SK-N-SH (cell line): ENCODE measurements around the gene BBS2. TPM values are rescaled to one million over a fixed set of nuclear protein-coding genes. Genes with fewer than 3 reads are reported as not detected.

ENCODE experiments used
- CTCF ChIA-PET: fragments of 300-600, 350-600 bp; formaldehyde crosslinking; extraction: SDS; loops from one replicate; lab custom pipeline; 2021; lab: Yijun Ruan, JAX
- POLR2A ChIA-PET: fragments of 350-600 bp; sonication (Branson Sonifier 250); formaldehyde crosslinking; extraction: SDS; loops from one replicate; lab custom pipeline; 2020; ENCODE audit warnings: antibody characterized with exemption, inconsistent platforms; lab: Yijun Ruan, JAX
- DNase-seq: peaks from one replicate; pipeline ENCODE4 v3.0.0; 2012
- H2AFZ ChIP-seq: fragments of 200-600 bp; sonication (generic); 2 replicates; pipeline ENCODE4 v1.8.1; 2016; ENCODE audit warnings: antibody characterized with exemption, mild to moderate bottlenecking, low read depth
- H3F3A ChIP-seq: fragments of 200-600 bp; sonication (generic); replicated peaks from 2 replicates; pipeline ENCODE3; 2016; ENCODE audit warnings: antibody characterized with exemption, mild to moderate bottlenecking; ENCODE audit not compliant: insufficient read depth
- H3K27ac ChIP-seq, 2 experiments: fragments of 200-500 bp in 1 of 2; fragments of 200-600 bp in 1 of 2; sonication (Bioruptor generic) in 1 of 2; sonication (generic), shearing (Covaris generic) in 1 of 2; 2 replicates each; pipeline versions ENCODE4 v1.5.1 to v1.6.1; 2014 to 2016; ENCODE audit warnings: low read depth in 2 of 2, inconsistent platforms in 1 of 2, low read length in 1 of 2, mild to moderate bottlenecking in 1 of 2, mixed read lengths in 1 of 2
- H3K27me3 ChIP-seq: fragments of 200-600 bp; sonication (generic), shearing (Covaris generic); 2 replicates; pipeline ENCODE4 v1.6.1; 2016; ENCODE audit warnings: mixed run types; ENCODE audit not compliant: insufficient read depth
- H3K36me3 ChIP-seq, 2 experiments: fragments of 200-500 bp in 1 of 2; fragments of 200-600 bp in 1 of 2; sonication (Bioruptor generic) in 1 of 2; sonication (generic) in 1 of 2; replicated peaks in 1 of 2; 2 replicates each; pipeline versions ENCODE3 to v1.5.1; 2014 to 2016; ENCODE audit warnings: low read length in 1 of 2, mild to moderate bottlenecking in 1 of 2; ENCODE audit not compliant: insufficient read depth in 2 of 2, control insufficient read depth in 1 of 2
- H3K4me1 ChIP-seq, 2 experiments: fragments of 200-500 bp in 1 of 2; fragments of 200-600 bp in 1 of 2; sonication (Bioruptor generic) in 1 of 2; sonication (generic), shearing (Covaris generic) in 1 of 2; 2 replicates each; pipeline versions ENCODE4 v1.5.1 to v1.6.1; 2014 to 2016; ENCODE audit warnings: low read depth in 1 of 2, low read length in 1 of 2, mixed run types in 1 of 2; ENCODE audit not compliant: insufficient read depth in 2 of 2, control insufficient read depth in 1 of 2
- H3K4me2 ChIP-seq: fragments of 200-600 bp; sonication (generic), shearing (Covaris generic); 2 replicates; pipeline ENCODE4 v1.6.1; 2017; ENCODE audit warnings: mixed run types
- H3K4me3 ChIP-seq, 2 experiments: fragments of 200-500 bp in 1 of 2; fragments of 200-600 bp in 1 of 2; sonication (Bioruptor generic) in 1 of 2; sonication (generic), shearing (Covaris generic) in 1 of 2; 2 replicates each; pipeline versions ENCODE4 v1.5.1 to v1.8.1; 2014 to 2016; ENCODE audit warnings: low read depth in 2 of 2, inconsistent platforms in 1 of 2, low read length in 1 of 2, mild to moderate bottlenecking in 1 of 2, mixed read lengths in 1 of 2, moderate library complexity in 1 of 2
- H3K79me2 ChIP-seq: fragments of 200-600 bp; sonication (generic); 2 replicates; pipeline ENCODE4 v1.8.1; 2017; ENCODE audit warnings: mild to moderate bottlenecking; ENCODE audit not compliant: insufficient read depth
- H3K9ac ChIP-seq: fragments of 200-600 bp; sonication (generic); 2 replicates; pipeline ENCODE4 v1.6.1; 2017; ENCODE audit warnings: mixed run types
- H3K9me2 ChIP-seq: fragments of 200-600 bp; sonication (generic); 2 replicates; pipeline ENCODE4 v1.6.1; 2017; ENCODE audit warnings: mixed run types
- H3K9me3 ChIP-seq: fragments of 200-600 bp; sonication (generic); 2 replicates; pipeline ENCODE4 v1.6.1; 2017; ENCODE audit warnings: mixed run types, mild to moderate bottlenecking, moderate library complexity
- H4K20me1 ChIP-seq: fragments of 200-600 bp; sonication (generic); 2 replicates; pipeline ENCODE4 v1.6.1; 2017; ENCODE audit warnings: mild to moderate bottlenecking, mixed run types; ENCODE audit not compliant: insufficient read depth
- CTCF ChIP-seq: fragments of 200-600 bp; sonication (generic); IDR thresholded peaks from 2 replicates; pipeline ENCODE4 v1.6.1; 2017; ENCODE audit warnings: antibody characterized with exemption, mild to moderate bottlenecking, moderate library complexity
- ELF1 ChIP-seq: IDR thresholded peaks from 2 replicates; pipeline ENCODE4 v1.4.0; 2012
- EP300 ChIP-seq, 2 experiments: IDR thresholded peaks; 2 replicates each; pipeline versions ENCODE4 v1.4.0 to v1.6.1; 2012; ENCODE audit warnings: borderline replicate concordance in 1 of 2, low read depth in 1 of 2, low read length in 1 of 2
- FOSL2 ChIP-seq: IDR thresholded peaks from 2 replicates; pipeline ENCODE4 v1.4.0; 2012; ENCODE audit warnings: low read depth, mild to moderate bottlenecking, moderate library complexity, borderline replicate concordance
- FOXM1 ChIP-seq: IDR thresholded peaks from 2 replicates; pipeline ENCODE4 v1.4.0; 2012; ENCODE audit warnings: low read depth, mild to moderate bottlenecking
- GATA2 ChIP-seq: sonication (generic); formaldehyde crosslinking; IDR thresholded peaks from 2 replicates; pipeline ENCODE4 v1.5.0; 2020; ENCODE audit warnings: mild to moderate bottlenecking, missing genetic modification reagents
- IRF3 ChIP-seq: fragments of 150-350 bp; IDR thresholded peaks from 2 replicates; pipeline ENCODE4 v1.6.1; 2016; ENCODE audit warnings: mild to moderate bottlenecking, low read depth, low read length
- MEF2A ChIP-seq: IDR thresholded peaks from 2 replicates; pipeline ENCODE4 v1.4.0; 2012; ENCODE audit warnings: low read depth, borderline replicate concordance
- NFIC ChIP-seq: IDR thresholded peaks from 2 replicates; pipeline ENCODE4 v1.4.0; 2012; ENCODE audit warnings: borderline replicate concordance
- POLR2AphosphoS5 ChIP-seq: IDR thresholded peaks from 2 replicates; pipeline ENCODE4 v1.6.1; 2012; ENCODE audit warnings: low read depth, low read length
- RAD21 ChIP-seq: IDR thresholded peaks from 2 replicates; pipeline ENCODE4 v1.6.1; 2012; ENCODE audit warnings: mild to moderate bottlenecking, low read length
- RCOR1 ChIP-seq: fragments of 150-350 bp; IDR thresholded peaks from 2 replicates; pipeline ENCODE4 v1.6.1; 2017; ENCODE audit warnings: antibody characterized with exemption, low read length
- RFX5 ChIP-seq: IDR thresholded peaks from 2 replicates; pipeline ENCODE4 v1.6.1; 2012; ENCODE audit warnings: mild to moderate bottlenecking, improper control_type of control experiment, low read length
- SIN3A ChIP-seq: IDR thresholded peaks from 2 replicates; pipeline ENCODE4 v1.6.1; 2012; ENCODE audit warnings: low read depth, mild to moderate bottlenecking, low read length, moderate library complexity, borderline replicate concordance
- TAF1 ChIP-seq: IDR thresholded peaks from 2 replicates; pipeline ENCODE4 v1.6.1; 2012; ENCODE audit warnings: low read depth, mild to moderate bottlenecking, low read length, moderate library complexity, borderline replicate concordance
- TCF12 ChIP-seq: IDR thresholded peaks from 2 replicates; pipeline ENCODE4 v1.4.0; 2012
- USF1 ChIP-seq: IDR thresholded peaks from 2 replicates; pipeline ENCODE4 v1.4.0; 2012; ENCODE audit warnings: low read depth, borderline replicate concordance
- WGBS: methylation state at CpG from one replicate; pipeline ENCODE4 v1.1.6; 2017; ENCODE audit warnings: low lambda C conversion rate; 5-methylcytosine and 5-hydroxymethylcytosine counted together
- polyA plus RNA-seq, 3 experiments: library from polyadenylated mRNA; depleted of rRNA; stranded (reverse); fragments of >200 nt; gene quantifications; 2 replicates each; pipeline ENCODE4 v1.2.3, GENCODE V29; 2012
- TF ChIP-seq, protein P1 (sequence below): IDR thresholded peaks from 2 replicates; pipeline ENCODE4 v1.6.1; 2012; ENCODE audit warnings: mild to moderate bottlenecking, low read depth, low read length, moderate library complexity
- TF ChIP-seq, protein P2 (sequence below): IDR thresholded peaks from 2 replicates; pipeline ENCODE4 v1.4.0; 2012; ENCODE audit warnings: low read depth, borderline replicate concordance

BBS2 gene
- polyA plus RNA-seq, 1 of the 3 experiments (the other 2 are of a cell fraction), result 74.3 TPM

GRCh38 chr16:56554441-56554840, 34.6 kb upstream of the BBS2 start:
- no peak overlapping the region for H3K9ac ChIP-seq
- TF ChIP-seq SIN3A (no peak), FOXM1 (no peak), RCOR1 (no peak), MEF2A (no peak), USF1 (no peak), ELF1 (no peak), CTCF (no peak), RFX5 (no peak), POLR2AphosphoS5 (no peak), IRF3 (no peak), TAF1 (no peak), GATA2 (CRISPR knock-in tag) (no peak), RAD21 (no peak), NFIC (no peak), EP300 (IDR thresholded peaks at IDR 0.05; ENCODE audit: borderline replicate concordance in 1 of 2, low read depth in 1 of 2, low read length in 1 of 2) (no peak), TCF12 (no peak), FOSL2 (no peak)
- TF ChIP-seq, protein P1, sequence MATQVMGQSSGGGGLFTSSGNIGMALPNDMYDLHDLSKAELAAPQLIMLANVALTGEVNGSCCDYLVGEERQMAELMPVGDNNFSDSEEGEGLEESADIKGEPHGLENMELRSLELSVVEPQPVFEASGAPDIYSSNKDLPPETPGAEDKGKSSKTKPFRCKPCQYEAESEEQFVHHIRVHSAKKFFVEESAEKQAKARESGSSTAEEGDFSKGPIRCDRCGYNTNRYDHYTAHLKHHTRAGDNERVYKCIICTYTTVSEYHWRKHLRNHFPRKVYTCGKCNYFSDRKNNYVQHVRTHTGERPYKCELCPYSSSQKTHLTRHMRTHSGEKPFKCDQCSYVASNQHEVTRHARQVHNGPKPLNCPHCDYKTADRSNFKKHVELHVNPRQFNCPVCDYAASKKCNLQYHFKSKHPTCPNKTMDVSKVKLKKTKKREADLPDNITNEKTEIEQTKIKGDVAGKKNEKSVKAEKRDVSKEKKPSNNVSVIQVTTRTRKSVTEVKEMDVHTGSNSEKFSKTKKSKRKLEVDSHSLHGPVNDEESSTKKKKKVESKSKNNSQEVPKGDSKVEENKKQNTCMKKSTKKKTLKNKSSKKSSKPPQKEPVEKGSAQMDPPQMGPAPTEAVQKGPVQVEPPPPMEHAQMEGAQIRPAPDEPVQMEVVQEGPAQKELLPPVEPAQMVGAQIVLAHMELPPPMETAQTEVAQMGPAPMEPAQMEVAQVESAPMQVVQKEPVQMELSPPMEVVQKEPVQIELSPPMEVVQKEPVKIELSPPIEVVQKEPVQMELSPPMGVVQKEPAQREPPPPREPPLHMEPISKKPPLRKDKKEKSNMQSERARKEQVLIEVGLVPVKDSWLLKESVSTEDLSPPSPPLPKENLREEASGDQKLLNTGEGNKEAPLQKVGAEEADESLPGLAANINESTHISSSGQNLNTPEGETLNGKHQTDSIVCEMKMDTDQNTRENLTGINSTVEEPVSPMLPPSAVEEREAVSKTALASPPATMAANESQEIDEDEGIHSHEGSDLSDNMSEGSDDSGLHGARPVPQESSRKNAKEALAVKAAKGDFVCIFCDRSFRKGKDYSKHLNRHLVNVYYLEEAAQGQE, result no peak
- TF ChIP-seq, protein P2, sequence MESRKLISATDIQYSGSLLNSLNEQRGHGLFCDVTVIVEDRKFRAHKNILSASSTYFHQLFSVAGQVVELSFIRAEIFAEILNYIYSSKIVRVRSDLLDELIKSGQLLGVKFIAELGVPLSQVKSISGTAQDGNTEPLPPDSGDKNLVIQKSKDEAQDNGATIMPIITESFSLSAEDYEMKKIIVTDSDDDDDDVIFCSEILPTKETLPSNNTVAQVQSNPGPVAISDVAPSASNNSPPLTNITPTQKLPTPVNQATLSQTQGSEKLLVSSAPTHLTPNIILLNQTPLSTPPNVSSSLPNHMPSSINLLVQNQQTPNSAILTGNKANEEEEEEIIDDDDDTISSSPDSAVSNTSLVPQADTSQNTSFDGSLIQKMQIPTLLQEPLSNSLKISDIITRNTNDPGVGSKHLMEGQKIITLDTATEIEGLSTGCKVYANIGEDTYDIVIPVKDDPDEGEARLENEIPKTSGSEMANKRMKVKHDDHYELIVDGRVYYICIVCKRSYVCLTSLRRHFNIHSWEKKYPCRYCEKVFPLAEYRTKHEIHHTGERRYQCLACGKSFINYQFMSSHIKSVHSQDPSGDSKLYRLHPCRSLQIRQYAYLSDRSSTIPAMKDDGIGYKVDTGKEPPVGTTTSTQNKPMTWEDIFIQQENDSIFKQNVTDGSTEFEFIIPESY, result no peak
- TF ChIP-seq, all 33 proteins: peak for 0
- no peaks in the 10 kb centered on the region for H3K27me3 ChIP-seq
- DNase-seq, result no peak
- CTCF ChIA-PET, result interaction anchor here (1.5 kb wide), 1 partner anchor 12 kb away, joined by 3 read pairs; no protein-coding TSS in a partner anchor
- no peak overlapping the region for H2AFZ ChIP-seq
- POLR2A ChIA-PET, result no interaction called here
- no peaks in the 10 kb centered on the region for H3K79me2 ChIP-seq
- no peaks in the 10 kb centered on the region for H3K36me3 ChIP-seq
- no peaks in the 10 kb centered on the region for H4K20me1 ChIP-seq
- H3F3A ChIP-seq, result peaks cover 3% of the 10 kb centered on the region
- no peaks in the 10 kb centered on the region for H3K9me3 ChIP-seq
- H3K4me2 ChIP-seq, result no peak overlapping the region
- peaks cover 5 to 6% of the 10 kb centered on the region in 2 experiments; a peak in 3 of 4 replicates for H3K4me1 ChIP-seq
- no peak overlapping the region for H3K4me3 ChIP-seq
- no peak overlapping the region for H3K27ac ChIP-seq
- 84% methylated on average over 10 of the region's 10 CpGs for WGBS
- no peaks in the 10 kb centered on the region for H3K9me2 ChIP-seq
